NCI-H2029 (cell line): Measurements from ENCODE around the gene OR2C1.

Experiments used
- DNase-seq: peaks from one replicate; lab custom pipeline; 2025; lab: John Stamatoyannopoulos, UW

The OR2C1 gene

DNA sequence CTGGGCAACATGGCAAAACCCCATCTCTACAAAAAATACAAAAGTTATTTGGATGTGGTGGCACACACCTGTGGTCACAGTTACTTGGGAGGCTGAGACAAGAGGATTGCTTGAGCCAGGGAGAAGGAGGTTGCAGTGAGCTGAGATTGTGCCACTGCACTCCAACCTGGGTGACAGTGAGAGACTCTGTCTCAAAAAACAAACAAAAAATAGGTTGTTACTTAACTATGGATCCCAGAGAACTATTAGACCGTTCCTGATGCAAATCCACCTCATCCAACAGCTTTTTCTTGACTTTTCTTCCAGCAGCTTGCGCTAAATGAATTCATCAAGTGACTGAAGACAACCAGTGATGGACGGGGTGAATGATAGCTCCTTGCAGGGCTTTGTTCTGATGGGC is at the start of gene OR2C1:
TSS of gene OR2C1 (plus strand) at position 301 of the 400 bp plus-strand sequence. CDS start at position 353, 52 bp downstream.
- DNase-seq = no peak

DNA sequence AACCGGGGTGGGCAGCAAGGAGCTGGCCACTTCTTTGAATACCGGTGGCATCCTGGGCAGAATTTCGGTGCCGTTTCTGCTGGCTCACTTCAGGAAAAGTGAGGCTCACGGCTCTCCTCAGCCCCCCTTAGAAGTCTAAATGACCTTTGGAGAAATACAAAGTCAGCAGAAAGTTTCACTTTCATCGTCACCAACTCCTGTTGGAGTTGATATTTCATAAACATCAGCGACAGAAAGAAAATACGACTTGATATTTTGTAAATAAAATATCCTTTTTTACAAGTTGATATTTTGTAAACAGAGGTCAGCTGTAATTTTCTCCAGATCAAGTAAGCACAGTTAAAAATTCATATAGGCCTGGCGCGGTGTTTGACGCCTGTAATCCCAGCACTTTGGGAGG is 49.6 kb upstream of the OR2C1 start:
- no peak for DNase-seq

DNA sequence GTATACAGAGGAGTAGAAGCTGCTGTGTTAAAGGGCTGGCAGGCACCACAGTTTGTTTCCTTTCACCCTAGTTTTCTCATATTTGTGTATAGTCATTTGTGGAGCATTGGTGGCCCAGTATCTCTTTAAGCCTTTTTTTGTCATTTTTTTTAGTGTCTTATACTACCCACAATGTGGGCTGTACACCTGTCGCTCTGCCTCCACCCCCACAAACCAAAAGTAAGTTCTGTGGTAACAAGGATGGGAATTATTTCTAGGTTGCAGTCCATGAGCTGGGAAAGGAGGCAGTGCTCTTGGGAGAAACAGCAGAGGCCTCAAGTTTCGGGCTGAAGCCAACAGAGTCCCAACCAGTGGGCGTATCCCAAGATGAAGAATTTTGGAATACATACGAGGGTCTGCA is 44.2 kb upstream of the OR2C1 start:
- DNase-seq = no peak

DNA sequence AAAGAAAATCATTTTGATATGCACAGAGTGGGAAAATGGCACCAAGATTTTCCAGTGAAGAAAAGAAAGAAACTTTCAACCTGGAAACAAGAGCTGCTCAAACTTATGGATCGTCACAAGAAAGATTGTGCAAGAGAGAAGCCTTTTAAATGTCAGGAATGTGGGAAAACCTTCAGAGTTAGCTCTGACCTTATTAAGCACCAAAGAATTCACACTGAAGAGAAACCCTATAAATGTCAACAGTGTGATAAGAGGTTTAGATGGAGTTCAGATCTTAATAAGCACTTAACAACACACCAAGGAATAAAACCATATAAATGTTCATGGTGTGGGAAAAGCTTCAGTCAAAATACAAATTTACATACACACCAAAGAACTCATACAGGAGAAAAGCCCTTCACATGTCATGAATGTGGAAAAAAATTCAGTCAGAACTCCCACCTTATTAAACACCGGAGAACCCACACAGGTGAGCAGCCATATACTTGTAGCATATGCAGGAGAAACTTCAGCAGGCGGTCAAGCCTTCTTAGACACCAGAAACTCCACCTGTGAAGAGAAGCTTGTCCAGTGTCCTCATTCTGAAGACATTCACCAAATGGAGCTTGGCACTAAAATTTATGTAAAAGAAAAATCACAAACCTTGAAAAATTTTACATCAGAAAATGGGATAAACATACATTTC is 38.2 kb upstream of the OR2C1 start:
- no peak for DNase-seq

DNA sequence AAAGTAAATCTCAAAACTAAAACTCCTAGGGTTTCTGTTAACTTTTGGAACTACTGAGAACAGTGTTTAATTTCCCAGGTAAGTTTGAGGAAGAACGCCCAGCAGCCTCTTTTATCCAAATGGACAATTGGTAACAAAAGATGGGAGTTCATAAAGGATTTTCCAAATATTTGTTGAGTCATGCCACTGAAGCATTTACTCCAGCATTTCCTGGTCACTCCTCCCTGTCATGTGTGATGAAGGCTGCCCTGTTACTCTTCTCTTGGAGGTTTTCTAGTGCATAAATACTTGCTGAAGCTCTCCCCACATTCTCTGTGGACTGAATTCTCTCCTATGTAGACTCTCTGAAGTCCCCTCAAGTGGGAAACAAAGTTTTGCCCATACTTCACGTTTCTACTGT is 33.9 kb upstream of the OR2C1 start:
- no peak for DNase-seq

DNA sequence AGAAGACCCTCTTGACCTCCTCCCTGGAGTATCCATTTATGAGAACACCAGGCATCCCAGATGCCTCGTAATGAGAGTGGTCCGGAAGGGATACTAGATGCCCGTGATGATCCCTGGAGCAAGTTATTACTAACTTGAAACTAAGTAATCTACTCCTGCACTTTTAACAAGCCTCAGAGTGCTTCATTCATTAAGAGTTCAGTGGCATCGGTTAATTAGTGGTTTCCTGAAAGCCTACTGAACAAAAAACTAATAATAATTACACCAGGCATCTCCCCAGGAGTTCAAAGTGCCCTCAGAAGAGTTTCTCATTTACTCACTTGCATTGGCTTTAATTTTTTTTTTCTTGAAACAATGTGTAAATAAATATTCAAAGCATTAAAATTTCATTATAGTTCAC is 28.2 kb upstream of the OR2C1 start:
- no peak for DNase-seq

DNA sequence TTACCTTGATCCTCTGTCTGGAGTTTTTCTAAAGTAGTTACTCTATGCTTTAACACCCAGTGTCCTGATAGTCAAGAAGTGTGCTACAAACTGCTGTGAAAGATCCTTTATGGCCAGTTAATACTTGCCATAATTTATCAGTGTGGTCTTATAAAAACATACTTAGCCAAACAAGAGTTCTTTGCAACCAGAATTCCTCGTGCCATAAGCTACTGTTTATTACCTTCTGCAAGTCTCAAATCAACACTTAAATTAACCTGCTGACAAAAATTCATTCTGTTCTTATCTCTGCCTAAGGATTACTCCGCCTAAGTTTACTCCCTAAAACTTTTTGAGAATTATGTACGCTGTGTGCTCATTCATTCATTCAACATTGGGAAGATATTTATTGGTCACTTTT is 27.6 kb upstream of the OR2C1 start:
- no peak for DNase-seq

DNA sequence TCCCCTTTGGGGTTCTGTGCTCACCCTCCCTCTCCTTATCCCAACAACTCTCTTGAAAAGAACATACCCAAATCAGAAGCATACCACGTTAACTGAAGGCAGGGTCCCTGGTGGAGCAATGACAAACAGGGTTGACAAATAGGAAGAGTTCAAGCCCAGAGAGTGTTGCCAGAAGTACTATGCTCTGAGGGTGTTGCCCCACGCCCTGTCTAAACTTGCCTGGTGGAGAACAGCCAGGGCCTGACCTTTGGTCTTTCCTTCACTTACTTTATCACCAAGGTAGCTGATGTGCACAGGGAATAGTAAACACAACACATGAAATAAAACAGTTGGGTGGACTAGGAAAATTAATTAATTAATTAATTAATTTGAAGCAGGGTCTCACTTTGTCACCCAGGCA is 27.0 kb upstream of the OR2C1 start:
- DNase-seq = no peak

DNA sequence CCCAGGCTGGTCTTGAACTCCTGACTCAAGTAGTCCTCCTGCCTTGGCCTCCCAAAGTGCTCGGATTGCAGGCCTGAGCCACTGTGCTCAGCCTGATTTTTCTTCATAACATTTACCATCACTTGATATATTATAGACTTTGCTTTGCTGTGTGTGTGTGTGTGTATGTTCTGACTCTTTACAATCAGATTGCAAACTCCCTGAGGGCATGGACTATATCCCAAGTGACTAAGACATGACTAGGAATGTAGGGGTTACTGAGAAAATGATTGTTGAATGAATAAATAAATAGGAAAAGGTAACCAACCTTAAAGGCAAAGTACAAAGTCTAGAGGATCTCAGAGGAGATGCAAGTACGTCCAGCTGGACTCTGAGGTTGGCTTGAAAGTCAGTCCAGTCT is 9.6 kb upstream of the OR2C1 start:
- no peak for DNase-seq

DNA sequence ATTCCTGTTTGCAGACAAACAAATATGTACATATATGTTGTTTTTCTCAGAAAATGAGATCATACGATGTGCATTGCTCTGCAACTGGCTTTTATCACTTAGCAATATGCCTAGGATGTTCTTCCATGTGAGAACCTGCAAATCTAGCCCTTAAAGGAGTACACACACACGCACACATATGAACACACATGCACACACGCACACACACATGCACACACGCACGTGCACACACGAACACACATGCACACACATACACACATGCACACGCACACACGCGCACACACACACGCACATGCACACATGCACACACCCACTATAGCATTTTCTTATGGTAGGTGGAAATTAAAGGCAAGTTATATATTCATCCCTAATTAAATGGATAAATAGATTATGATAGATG is 8.1 kb upstream of the OR2C1 start:
- DNase-seq = no peak

DNA sequence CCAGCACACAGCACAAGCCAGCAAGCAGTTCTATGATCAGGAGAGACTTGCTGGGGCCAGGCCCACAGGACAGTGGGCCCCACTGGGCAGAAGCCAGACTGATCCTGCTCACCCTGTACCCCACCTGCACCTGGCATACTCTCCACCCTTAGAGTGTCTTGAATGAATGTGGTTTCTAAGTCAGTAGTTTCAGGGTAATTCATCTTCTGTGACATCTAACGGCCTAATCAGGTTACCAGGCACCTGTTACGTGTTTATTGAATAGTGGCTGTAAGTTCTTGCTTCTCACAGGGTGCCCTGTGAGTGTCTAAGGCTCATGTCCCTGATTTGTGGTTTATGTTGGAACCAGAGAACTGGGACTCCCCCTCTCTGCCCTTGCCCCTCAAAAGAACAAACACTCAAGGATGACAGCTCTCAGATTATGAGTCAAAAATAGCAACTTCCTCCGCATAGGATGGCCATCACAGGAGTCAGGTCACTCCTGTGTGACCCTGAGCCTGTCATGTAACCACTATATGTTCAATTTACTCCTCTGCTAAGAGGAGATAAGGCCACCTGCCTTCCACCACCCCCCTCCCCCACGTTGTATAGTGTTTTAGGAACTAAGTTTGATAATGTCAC is 7.0 kb upstream of the OR2C1 start:
- DNase-seq = no peak

DNA sequence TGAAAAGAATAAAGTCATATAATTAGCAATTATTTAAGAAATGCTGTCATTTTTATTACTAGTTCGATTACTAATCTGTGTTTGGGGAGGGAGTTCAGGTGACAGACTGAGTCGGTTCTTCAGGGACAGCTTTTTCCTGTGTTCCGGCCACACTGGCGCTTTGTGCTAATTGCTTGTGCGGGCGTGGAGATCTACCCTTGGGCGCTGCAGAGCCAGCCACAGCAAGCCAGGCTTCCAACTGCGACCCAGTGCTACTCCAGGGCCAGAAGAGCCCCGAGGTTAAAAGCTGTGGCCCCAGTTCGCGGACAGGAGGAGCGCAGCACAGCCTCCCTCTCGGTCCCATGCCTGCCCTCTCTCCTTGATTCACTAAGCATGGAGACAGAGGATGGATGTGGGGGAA is 6.5 kb upstream of the OR2C1 start:
- no peak for DNase-seq

DNA sequence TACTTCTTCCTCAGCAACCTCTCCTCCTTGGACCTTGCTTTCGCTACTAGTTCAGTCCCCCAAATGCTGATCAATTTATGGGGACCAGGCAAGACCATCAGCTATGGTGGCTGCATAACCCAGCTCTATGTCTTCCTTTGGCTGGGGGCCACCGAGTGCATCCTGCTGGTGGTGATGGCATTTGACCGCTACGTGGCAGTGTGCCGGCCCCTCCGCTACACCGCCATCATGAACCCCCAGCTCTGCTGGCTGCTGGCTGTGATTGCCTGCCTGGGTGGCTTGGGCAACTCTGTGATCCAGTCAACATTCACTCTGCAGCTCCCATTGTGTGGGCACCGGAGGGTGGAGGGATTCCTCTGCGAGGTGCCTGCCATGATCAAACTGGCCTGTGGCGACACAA is 429 bp downstream of the OR2C1 start:
- DNase-seq = no peak

DNA sequence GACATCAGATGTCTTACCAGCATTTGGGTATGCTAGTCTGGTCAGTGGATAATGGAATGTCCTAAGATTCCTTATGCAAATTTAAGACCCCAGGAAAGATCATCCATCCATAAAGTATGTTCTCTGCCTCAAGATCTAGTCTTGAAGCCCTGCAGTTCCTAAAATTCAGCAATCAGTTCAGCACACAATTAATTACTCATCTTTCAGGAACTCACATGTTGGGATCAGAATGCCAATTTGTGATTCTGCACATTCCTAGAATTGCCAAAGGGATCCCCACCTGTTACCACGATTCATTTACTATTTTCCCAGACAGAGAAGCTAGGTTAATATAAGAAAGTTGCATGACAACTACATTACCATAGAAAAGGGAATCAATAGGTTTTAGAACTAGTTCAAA is 3.2 kb downstream of the OR2C1 start:
- DNase-seq = no peak

DNA sequence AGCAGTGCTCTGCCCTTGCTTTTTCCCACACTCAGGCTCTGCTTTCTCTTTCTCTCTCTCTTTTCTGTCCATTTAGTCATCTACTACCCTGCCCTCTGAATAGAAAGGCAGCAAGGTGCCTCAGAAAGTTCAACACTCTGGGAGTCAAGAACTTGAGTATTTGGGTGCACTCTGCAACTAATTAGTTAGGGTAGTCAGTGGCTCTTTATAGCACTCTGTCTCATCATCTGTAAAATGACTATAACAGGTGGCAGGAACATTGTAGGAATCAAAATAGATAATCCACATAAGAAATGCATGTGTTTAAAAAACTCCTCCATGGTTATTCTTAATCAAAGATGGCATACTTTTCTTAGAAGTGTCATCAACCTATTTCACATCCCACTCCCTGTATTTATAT is 7.2 kb downstream of the OR2C1 start:
- DNase-seq = no peak

DNA sequence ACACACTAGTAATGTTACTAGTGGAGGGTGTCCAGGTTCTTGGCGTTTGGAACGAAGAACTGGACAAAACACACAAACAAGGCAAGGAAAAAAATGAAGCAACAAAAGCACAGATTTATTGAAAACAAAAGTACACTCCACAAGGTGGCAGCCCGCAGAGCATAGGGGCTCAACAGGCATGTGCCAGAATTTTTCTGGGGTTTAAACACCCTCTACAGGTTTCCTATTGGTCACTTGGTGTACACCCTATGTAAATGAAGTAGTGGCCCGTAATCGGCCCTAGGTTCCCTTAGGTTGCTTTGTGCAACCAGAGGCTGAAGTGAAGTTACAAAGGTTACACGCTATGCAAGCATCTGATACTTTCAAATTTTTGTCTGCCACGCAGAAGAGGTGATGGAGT is 8.1 kb downstream of the OR2C1 start:
- no peak for DNase-seq

DNA sequence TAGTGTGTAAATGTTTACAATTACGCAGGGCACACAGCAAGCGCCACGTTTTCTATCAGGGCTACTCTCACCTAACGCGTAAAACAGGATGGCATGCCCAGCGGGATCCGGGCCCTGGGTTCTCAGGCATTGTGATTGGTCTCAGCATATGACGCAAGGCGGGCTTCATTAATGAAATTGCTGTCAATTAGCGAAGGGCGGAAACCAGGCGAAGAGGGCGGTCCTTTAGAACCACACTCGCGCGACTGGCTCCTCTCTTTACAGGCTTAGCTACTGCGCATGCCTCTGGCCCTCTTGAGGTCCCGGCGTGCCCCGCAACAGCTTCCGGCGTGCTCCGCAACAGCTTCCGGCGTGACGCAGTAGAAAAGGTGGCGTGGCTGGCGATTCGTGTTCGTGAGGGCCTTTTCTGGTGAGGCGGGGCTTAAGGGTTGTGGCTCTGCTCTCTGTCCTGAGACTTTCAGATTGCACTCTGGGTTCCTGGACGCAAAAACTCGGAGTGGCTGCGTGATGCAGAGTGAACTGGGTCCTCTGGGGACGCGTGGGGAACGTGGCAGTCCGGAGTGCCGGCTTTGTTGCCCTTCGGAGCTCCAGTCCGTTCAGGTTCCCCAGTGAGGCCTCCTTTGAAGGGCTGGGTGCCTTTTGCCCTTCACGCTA is 9.2 kb downstream of the OR2C1 start:
- DNase-seq = peak; percentile 93

DNA sequence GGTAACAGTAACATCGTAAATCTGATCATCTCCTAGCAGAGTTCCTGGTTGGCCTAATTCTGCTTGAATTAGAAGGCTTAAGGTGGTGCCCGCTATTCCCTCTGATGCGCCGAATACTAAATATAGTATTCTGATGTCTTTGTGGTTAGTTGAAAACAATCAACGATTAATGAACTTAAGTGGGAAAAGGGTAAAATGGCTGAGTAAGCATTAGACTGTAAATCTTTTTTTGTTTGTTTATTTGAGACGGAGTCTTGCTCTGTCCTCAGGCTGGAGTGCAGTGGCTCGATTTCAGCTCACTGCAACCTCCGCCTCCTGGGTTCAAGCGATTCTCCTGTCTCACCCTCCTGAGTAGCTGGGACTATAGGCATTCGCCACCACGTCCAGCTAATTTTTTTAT is 13.4 kb downstream of the OR2C1 start:
- DNase-seq = no peak

DNA sequence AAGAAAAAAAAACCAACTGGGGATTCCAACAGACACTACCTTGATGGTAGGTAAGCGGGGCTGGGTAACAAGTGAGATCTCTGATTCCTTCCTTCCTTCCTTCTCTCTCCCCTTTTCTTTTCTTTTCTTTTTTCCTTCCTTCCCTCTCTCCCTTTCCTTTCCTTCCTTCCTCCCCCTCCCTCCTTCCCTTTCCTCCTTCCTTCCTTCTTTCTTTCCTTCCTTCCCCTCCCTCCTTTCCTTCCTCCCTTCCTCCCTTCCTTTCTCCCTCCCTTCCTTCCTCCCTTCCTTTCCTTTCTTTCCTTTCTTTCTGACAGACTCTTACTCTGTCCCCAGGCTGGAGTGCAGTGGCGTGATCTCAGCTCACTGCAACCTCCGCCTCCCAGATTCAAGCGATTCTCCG is 20.0 kb downstream of the OR2C1 start:
- no peak for DNase-seq

DNA sequence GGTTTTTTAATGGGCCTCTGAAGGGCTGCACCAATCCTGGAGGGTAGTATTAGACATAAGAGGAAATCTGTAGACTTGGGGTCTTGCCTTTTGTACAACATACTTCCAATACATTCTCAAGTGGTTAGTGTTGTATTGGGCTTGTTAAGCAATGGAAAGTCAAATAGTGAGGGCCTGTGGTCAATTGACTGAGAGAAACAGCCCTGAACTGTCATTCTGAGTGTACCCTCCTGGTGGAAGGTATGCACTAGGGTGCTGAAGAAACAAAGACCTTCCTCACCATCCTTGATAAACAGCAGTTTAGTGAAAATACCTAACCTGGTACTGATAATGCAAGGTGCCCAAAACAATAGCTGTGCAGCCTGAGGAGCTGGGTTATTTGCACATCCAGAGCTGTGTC is 22.2 kb downstream of the OR2C1 start:
- DNase-seq = no peak

DNA sequence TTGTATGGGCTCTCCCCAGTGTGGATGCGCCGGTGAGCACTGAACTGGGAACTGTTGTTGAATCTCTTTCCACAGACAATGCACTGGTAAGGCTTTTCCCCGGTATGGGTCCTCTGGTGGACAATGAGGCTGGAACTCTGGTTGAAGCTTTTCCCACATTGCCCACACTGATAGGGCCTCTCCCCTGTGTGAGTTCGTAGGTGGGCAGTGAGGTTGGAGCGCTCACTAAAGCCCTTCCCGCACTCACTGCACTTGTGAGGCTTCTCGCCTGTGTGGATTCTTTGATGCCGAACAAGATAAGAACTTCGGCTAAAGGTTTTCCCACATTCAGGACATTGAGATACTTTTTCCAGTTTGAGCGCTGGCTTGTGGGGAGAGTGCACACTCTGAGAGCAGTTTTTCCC is 27.4 kb downstream of the OR2C1 start:
- DNase-seq = no peak

DNA sequence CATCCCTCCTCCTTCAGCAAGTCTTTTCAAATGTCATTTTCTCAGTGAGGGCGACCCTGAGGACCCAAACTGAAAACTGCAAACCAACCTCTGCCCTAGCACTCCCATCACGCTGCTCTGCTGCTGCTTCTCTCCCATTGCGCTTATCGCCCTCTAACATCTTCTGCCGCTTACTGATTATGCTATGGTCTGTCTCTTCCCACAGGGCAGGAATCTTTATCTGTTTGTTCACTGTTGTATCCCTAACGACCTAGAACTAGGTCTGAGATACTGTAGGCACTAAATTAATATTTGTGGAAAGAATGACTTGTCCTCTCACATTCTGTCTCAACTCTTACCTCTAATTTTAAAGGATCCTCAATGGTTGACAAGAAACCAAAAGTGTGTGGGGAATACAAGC is 32.6 kb downstream of the OR2C1 start:
- DNase-seq = no peak

DNA sequence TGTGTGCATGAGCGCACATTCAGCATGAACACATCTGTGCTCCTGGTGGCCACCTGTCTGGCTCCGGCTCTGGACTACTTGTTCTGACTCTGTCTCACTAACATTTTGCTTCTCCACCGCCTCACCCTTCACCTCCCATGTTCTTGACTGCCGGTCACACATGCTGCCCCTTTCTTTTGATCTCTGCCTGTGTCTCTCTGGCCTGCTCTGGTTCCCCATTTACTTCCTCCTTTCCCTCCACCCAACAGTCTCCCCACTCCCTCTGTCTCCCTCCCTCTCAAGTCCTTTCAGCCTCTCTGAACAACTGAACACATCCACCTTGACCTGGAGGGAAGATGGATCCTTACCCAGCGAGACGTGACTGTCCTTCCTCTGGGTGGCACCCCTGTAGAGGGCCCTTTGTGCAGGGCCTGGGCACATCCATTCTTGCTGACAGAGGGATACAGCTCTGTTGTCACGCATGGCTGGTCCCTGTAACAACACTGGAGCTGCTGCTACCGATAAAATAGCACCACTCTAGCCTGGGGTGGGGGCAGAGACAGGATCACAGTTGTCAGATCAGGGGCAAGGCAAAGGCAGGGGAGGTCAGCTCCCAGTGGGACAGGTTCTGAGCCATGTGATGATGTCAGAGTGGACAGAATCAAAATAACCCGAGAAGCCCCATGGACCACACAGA is 34.1 kb downstream of the OR2C1 start:
- DNase-seq = no peak
